HL-60/S4 (cell line): ENCODE measurements around the gene FGF19.

Experiments
- in situ Hi-C: fragments of 300-500 bp; cut with MboI; formaldehyde crosslinking; loops from 2 replicates; pipeline ENCODE4 v1.14.3; 2022; ENCODE audit warnings: low sequenced_read_pairs

Gene FGF19

DNA sequence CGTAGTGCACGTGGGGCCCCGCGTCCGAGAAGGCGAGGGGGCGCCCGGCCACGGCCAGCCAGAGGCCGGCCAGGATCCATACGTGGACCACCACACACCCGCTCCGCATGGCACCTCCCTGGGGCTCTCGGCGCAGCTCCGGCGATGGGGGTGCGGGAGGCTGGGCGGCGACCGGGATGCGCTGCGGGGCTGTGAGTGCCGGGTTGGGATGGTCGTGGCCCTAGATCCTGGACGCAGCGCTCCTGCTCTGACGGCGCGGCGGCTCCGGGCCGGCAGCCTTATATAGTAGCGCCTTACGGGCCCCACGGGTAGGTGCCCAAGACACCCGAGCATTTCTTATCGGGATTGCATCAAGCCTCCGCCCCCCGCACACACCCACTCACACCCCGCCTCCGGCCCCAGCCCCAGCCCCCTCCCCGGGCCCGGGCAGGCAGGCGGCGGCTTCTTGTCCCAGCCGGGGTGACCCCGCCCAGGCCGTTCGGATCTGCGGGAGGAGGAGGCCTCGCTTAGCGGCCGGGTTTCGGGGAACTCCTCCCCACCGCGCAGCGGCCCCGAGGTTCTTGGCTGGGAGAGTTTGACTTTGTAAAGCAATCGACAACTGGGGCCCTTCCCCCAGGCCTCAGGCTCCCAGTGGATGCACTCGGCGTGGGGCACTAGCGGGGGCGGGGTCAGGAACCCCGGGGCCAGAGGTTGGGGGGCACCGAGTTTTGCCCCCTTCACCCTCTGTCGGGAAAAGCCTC is at the start of gene FGF19:
TSS of gene FGF19 (minus strand) at position 255 of the 740 bp plus-strand sequence. CDS start at position 109, 146 bp downstream.
- in situ Hi-C loops, result loop anchor here (25.0 kb wide), 1 partner anchor 758 kb away; no protein-coding TSS in a partner anchor

DNA sequence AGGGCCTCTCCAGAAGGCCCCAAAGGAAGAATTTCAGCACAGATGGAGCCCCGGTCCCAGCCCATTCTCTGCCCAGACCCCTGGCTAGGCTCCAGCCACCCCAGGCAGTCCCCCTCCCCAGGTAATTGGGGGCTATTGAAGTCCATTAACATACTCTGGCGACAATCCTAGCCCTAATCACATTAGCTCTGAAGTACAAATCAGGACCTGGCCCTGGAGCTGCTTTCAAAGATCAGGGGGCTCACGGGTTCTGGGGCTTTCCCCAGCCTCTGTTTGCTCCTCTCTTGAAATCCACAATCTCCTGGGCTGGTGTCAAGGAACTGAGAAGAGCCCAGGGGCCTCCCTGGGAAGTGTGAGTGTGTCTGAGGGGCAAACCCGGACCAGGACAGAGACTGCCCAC is 49.1 kb upstream of the FGF19 start:
- in situ Hi-C loops, result no loop called here

GRCh38 chr11:69750875-69751597 is 47.2 kb upstream of the FGF19 start:
- in situ Hi-C loops, result no loop called here

DNA sequence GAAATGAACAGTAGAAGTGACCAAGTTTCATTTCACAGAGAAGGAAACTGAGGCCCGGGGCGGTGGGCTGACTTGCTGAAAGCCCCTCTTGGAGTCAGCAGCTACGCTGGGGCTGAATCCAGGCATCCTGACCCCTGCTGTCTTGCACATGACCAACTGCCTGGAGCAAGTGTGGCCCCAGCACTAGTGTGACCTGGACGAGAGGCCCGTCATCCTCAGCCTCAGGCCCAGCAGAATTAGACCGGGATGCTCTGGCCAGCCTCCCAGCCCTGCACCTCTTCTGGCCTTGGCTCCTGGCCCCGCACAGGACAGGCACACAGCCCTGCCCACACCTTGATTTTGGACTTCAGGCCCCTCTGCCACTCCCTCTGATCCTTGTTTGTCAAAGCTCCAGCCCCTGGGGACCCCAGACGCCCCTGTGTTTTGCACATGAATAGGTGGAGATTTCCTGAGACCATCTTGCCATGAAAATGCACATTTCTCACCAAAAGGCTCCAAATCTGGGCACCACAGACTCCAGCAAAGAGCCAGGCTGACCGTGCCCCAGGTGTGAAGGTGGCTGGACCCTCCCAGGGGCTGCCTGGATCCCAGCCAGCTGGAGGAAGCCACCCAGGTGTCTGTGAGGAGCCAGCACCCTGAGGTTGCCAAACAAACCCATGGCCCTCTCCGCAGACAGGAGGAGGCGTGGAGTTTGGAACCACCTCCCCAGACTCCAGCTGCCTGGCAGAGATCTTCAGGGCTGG is 46.5 kb upstream of the FGF19 start:
- in situ Hi-C loops, result no loop called here

- in situ Hi-C loops, result no loop called here
Observed at GRCh38 chr11:69748637-69749036, 44.8 kb upstream of the FGF19 start.

GRCh38 chr11:69746752-69747742 is 43.2 kb upstream of the FGF19 start:
- in situ Hi-C loops, result no loop called here

DNA sequence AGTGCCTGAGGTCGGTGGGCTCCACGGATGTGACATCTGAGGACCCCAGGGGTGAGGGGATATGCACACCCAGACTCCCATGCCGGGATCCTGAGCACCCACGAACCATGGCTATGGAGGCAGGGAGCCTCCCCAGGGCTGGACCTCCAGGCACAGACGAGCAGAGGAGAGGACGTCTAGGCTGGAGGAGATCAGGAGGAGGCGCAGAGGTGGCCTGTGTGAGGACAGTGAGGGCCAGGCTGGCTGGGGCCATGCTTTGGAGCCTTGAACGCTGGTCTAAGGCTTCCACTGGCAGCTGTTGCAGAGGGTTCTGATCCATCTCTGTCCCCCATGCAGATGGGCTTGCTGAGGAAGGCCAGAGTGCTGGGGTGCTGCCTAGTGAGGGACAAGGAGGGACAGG is 42.3 kb upstream of the FGF19 start:
- in situ Hi-C loops, result no loop called here

GRCh38 chr11:69745201-69745600 is 41.4 kb upstream of the FGF19 start:
- in situ Hi-C loops, result no loop called here

GRCh38 chr11:69744435-69744834 is 40.6 kb upstream of the FGF19 start:
- in situ Hi-C loops, result no loop called here

DNA sequence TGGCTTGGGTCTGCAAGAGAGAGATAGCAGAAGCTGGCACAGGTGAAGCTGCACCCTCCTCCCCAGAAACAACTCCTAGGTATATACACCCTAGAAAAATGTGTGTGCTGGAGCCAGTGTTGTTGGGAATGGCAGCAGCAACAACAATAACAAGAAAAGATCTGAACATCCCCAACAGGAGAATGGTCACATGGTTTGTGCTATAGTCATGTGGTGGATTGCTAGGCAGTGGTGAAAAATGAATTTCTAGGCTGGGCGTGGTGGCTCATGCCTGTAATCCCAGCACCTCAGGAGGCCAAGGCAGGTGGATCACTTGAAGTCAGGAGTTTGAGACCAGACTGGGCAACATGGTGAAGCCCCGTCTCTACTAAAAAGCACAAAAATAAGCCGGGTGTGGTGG is 31.0 kb upstream of the FGF19 start:
- in situ Hi-C loops, result no loop called here

- in situ Hi-C loops, result no loop called here
Observed at GRCh38 chr11:69734367-69734766, 30.5 kb upstream of the FGF19 start.

- in situ Hi-C loops, result no loop called here
Observed at GRCh38 chr11:69732910-69733309, 29.1 kb upstream of the FGF19 start.

GRCh38 chr11:69731110-69731509 is 27.3 kb upstream of the FGF19 start:
- in situ Hi-C loops, result no loop called here

DNA sequence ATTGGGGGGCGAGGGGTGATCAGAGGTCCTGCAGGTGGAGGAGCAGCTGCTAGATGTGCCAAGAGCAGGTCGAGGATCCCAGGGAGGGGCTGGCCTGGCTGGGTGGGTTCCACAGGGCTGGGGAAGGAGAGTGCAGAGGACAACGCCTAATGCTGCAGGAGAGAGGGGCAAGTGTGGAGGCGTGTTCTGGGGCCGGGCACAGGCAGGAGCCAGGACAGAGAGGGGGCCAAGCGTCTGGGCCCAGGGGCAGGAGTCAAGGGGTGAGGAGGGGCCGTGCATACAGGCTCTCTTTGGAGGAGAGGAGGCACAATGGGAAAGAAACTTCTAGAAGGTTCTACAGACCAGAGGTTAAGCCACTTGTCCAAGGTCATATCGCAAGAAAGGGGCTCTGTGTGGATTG is 26.7 kb upstream of the FGF19 start:
- in situ Hi-C loops, result no loop called here

DNA sequence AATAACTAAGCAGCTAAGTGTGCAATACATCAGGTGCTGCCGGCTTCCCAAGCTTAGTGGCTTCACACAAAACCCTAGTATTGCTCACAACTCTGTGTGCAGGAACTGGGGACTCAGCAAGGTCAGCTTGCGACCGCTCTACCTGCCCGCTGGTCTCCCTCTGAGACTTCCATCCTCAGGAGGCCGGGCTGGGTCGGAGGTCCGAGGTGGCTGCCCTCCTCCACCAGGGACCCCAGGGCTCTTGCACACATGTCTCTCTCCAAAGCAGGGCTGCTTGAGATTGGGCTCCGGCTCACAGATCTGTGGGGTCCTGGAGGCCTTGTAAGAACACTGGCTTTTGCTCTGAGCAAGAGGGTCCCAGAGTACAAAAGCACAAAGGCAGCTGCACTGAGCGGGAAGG is 25.4 kb upstream of the FGF19 start:
- in situ Hi-C loops, result no loop called here

GRCh38 chr11:69727266-69727665 is 23.4 kb upstream of the FGF19 start:
- in situ Hi-C loops, result no loop called here

DNA sequence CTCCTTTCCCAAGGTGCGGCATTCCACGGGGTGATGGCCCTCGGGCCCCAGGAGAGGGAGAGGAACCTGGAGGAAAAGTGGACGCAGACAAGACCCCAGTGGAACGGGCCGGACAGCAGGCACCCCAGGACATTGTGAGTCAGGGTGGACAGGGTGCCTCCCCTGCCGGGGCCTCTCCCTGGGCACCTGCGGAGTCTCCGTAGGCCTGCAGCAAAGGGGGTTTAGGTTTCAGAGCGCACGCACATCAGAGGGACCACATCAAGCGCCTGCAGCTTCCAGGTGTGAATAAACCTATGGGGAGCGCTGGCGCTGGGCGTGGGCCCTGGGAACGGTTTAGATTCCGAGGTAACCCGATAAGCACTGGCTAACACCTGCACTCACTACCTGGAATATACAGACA is 22.7 kb upstream of the FGF19 start:
- in situ Hi-C loops, result no loop called here

DNA sequence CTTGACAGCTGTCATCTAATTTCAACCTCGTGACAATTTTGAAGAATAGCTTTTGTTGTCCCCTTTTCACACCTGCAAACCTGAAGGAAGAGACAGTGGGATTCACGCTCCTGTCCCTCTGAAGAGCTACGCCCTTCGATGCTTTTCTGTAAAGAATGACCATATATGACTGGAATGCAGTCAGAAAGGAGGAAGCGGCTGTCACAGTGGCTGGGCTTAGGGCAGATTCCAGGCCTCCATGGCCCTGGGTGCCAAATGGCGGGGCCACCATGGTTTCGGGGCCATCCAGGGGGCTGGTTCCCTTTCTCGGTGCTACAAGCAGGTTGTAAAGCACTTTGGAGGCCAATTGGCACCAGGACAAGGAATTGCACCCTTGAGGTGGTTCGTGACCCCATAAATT is 22.2 kb upstream of the FGF19 start:
- in situ Hi-C loops, result no loop called here

- in situ Hi-C loops, result loop anchor here (25.0 kb wide), 1 partner anchor 741 kb away; no protein-coding TSS in a partner anchor
Observed at GRCh38 chr11:69721745-69722144, 17.9 kb upstream of the FGF19 start.

GRCh38 chr11:69721106-69721505 is 17.3 kb upstream of the FGF19 start:
- in situ Hi-C loops, result loop anchor here (25.0 kb wide), 1 partner anchor 741 kb away; no protein-coding TSS in a partner anchor
